Spleen (tissue), 11 donors: ENCODE measurements around the gene TAF4. TPM values are rescaled to one million over a fixed set of nuclear protein-coding genes. Genes with fewer than 3 reads are reported as not detected.

ENCODE experiments used
- DNase-seq: peaks from one replicate; pipeline ENCODE4 v3.0.0-alpha.2; 2020
- H3K27ac ChIP-seq, 8 donors: fragments of 200-600 bp; sonication (generic) in 7 of 8; 1 replicate in 4 of 8; 2 replicates in 4 of 8; pipeline versions ENCODE4 v1.5.0 to v1.8.0; 2016 to 2021; ENCODE audit warnings: inconsistent platforms in 4 of 8, mild to moderate bottlenecking in 4 of 8, moderate library complexity in 1 of 8
- H3K27me3 ChIP-seq, 7 donors: fragments of 200-600 bp; sonication (generic) in 6 of 7; replicated peaks in 1 of 7; 1 replicate in 4 of 7; 2 replicates in 3 of 7; pipeline versions ENCODE4 v1.5.0 to v1.8.0; 2016 to 2021; ENCODE audit warnings: inconsistent platforms in 3 of 7, mild to moderate bottlenecking in 1 of 7
- H3K36me3 ChIP-seq, 6 donors: fragments of 200-600 bp; sonication (generic) in 5 of 6; 1 replicate in 4 of 6; 2 replicates in 2 of 6; pipeline versions ENCODE4 v1.5.0 to v1.8.0; 2016 to 2021; ENCODE audit warnings: inconsistent platforms in 2 of 6
- H3K4me1 ChIP-seq, 6 donors: fragments of 200-600 bp; sonication (generic) in 5 of 6; 1 replicate in 3 of 6; 2 replicates in 3 of 6; pipeline versions ENCODE4 v1.5.0 to v1.8.0; 2016 to 2021; ENCODE audit warnings: inconsistent platforms in 3 of 6
- H3K4me3 ChIP-seq, 8 donors: fragments of 200-600 bp; sonication (generic) in 7 of 8; 1 replicate in 4 of 8; 2 replicates in 4 of 8; pipeline versions ENCODE4 v1.5.0 to v1.8.0; 2016 to 2021; ENCODE audit warnings: inconsistent platforms in 4 of 8, mild to moderate bottlenecking in 4 of 8, moderate library complexity in 2 of 8
- H3K9me3 ChIP-seq, 8 donors: fragments of 200-600 bp; sonication (generic) in 7 of 8; 1 replicate in 4 of 8; 2 replicates in 4 of 8; pipeline versions ENCODE4 v1.5.0 to v1.8.0; 2016 to 2021; ENCODE audit warnings: inconsistent platforms in 4 of 8
- CTCF ChIP-seq, 11 experiments: fragments of 200-600 bp in 7 of 11; fragments of 450-650 bp in 4 of 11; sonication (generic) in 4 of 11; IDR thresholded peaks in 8 of 11; conservative IDR thresholded peaks in 3 of 11; 1 replicate in 7 of 11; 2 replicates in 4 of 11; pipeline versions ENCODE4 v1.4.0 to v1.8.0; 2016 to 2021; ENCODE audit warnings: antibody characterized with exemption in 11 of 11, inconsistent platforms in 4 of 11, mild to moderate bottlenecking in 1 of 11
- POLR2A ChIP-seq, 3 donors: fragments of 450-650 bp; IDR thresholded peaks; one replicate each; pipeline ENCODE4 v1.5.1; 2017; ENCODE audit warnings: antibody characterized with exemption in 3 of 3, mild to moderate bottlenecking in 1 of 3
- POLR2AphosphoS5 ChIP-seq, 3 donors: sonication (generic); formaldehyde crosslinking; IDR thresholded peaks; one replicate each; pipeline ENCODE4 v1.5.1; 2017; ENCODE audit warnings: antibody characterized with exemption in 3 of 3
- WGBS, 5 donors: extraction: QIAGEN DNeasy Blood & Tissue Kit in 3 of 5; methylation state at CpG; one replicate each; pipeline versions ENCODE4 v1.1.5 to v1.1.7; 2013 to 2018; 5-methylcytosine and 5-hydroxymethylcytosine counted together
- intact Hi-C: fragments of 100-400 bp; cut with DNase I; formaldehyde crosslinking; loops from one replicate; pipeline ENCODE4 v1.15.0; 2023; ENCODE audit warnings: low total_unique reads
- polyA plus RNA-seq, 3 donors: library from polyadenylated mRNA; stranded (reverse); fragments of 200-250 nt; gene quantifications; one replicate each; pipeline ENCODE4 v1.2.1, GENCODE V29; 2013
- total RNA-seq, 7 donors: library from RNA; depleted of rRNA in 3 of 7; stranded (reverse); fragments of >200 nt in 3 of 7; fragmentation: NEBNext Ultra II Directional in 4 of 7; extraction: Animal tissue kit (Norgen Biotek cat#: 25700) in 4 of 7; gene quantifications; one replicate each; pipeline versions ENCODE4 v1.1.0 to v1.2.1, GENCODE V29; 2016 to 2021
- donor health status: healthy with polysubstance abuse.
- donor health status: DM: no; HTN: no; CAD: no; lungs with moderate emphysema.
- donor health status: DM: no; HTN: no; CAD: no.
- donor health status: Bipolar disorder and iron deficiency.
- donor health status: healthy.
- donor health status: DM: no; HTN: no; CAD: no.
- donor health status: DM: yes; HTN: yes; CAD: no.

The TAF4 gene
- total and polyA plus RNA-seq, 10 donors, result 4.3 to 28.3 (median 16.5) TPM

- no peak overlapping the region for H3K4me3 ChIP-seq
- peaks cover 0 to 85% (median 40%) of the 10 kb centered on the region in 6 donors for H3K36me3 ChIP-seq
- intact Hi-C loops, result no loop called here
- no peak overlapping the region for H3K27ac ChIP-seq
- WGBS, 5 donors, result 91 to 99% (median 97%) methylated on average over 14 to 45 of the region's 45 CpGs
- peaks cover 0 to 15% (median 10%) of the 10 kb centered on the region in 6 donors for H3K4me1 ChIP-seq
- H3K27me3 ChIP-seq, result no peaks in the 10 kb centered on the region
- TF ChIP-seq POLR2AphosphoS5 (IDR thresholded peaks at IDR 0.05), result no peak
- no peak for TF ChIP-seq CTCF (IDR thresholded peaks at IDR 0.05 in 8 of 11, conservative IDR thresholded peaks at IDR 0.05 in 3 of 11)
- peaks cover 0 to 4% (median 0%) of the 10 kb centered on the region in 8 donors for H3K9me3 ChIP-seq
- peak; percentile 66 for DNase-seq
These were observed 88.8 kb downstream of the TAF4 start for GRCh38 chr20:61976644-61977418.

- no peak overlapping the region for H3K4me3 ChIP-seq
- no peak overlapping the region for H3K27ac ChIP-seq
- no peak for DNase-seq
- 94 to 96% (median 94%) methylated on average over 7 to 9 of the region's 9 CpGs for WGBS, 5 donors
- intact Hi-C loops, result no loop called here
- H3K27me3 ChIP-seq, result no peaks in the 10 kb centered on the region
- H3K36me3 ChIP-seq, result peaks cover 0 to 89% (median 42%) of the 10 kb centered on the region in 6 donors
- H3K4me1 ChIP-seq, result peaks cover 0 to 12% (median 8%) of the 10 kb centered on the region in 6 donors
- TF ChIP-seq CTCF (IDR thresholded peaks at IDR 0.05 in 8 of 11, conservative IDR thresholded peaks at IDR 0.05 in 3 of 11) (no peak), POLR2A (IDR thresholded peaks at IDR 0.05) (no peak), POLR2AphosphoS5 (IDR thresholded peaks at IDR 0.05) (no peak)
- H3K9me3 ChIP-seq, result peaks cover 0 to 4% (median 0%) of the 10 kb centered on the region in 8 donors
These were observed 89.4 kb downstream of the TAF4 start for GRCh38 chr20:61976263-61976643.

GRCh38 chr20:61975407-61976129 lies 90.1 kb downstream of the TAF4 start:
- peaks cover 0 to 86% (median 42%) of the 10 kb centered on the region in 6 donors for H3K36me3 ChIP-seq
- peaks cover 0 to 5% (median under 1%) of the 10 kb centered on the region in 6 donors for H3K4me1 ChIP-seq
- no peaks in the 10 kb centered on the region for H3K27me3 ChIP-seq
- no peak overlapping the region for H3K27ac ChIP-seq
- intact Hi-C loops, result no loop called here
- no peak for DNase-seq
- H3K4me3 ChIP-seq, result no peak overlapping the region
- TF ChIP-seq CTCF (IDR thresholded peaks at IDR 0.05 in 8 of 11, conservative IDR thresholded peaks at IDR 0.05 in 3 of 11), result no peak
- no peak for TF ChIP-seq POLR2A (IDR thresholded peaks at IDR 0.05)
- no peak for TF ChIP-seq POLR2AphosphoS5 (IDR thresholded peaks at IDR 0.05)
- H3K9me3 ChIP-seq, result peaks cover 0 to 4% (median 0%) of the 10 kb centered on the region in 8 donors
- 88 to 94% (median 91%) methylated on average over 11 of the region's 11 CpGs for WGBS, 5 donors

GRCh38 chr20:61974357-61974665 lies 91.4 kb downstream of the TAF4 start:
- TF ChIP-seq CTCF (IDR thresholded peaks at IDR 0.05 in 8 of 11, conservative IDR thresholded peaks at IDR 0.05 in 3 of 11) (no peak), POLR2A (IDR thresholded peaks at IDR 0.05) (no peak), POLR2AphosphoS5 (IDR thresholded peaks at IDR 0.05) (no peak)
- WGBS, 5 donors, result 92 to 98% (median 97%) methylated on average over 14 of the region's 14 CpGs

More at GRCh38 chr20:61974357-61974665, 91.4 kb downstream of the TAF4 start:
- H3K27ac ChIP-seq, result no peak overlapping the region
- H3K36me3 ChIP-seq, result peaks cover 0 to 74% (median 40%) of the 10 kb centered on the region in 6 donors
- no peak overlapping the region for H3K4me3 ChIP-seq
- no peak for DNase-seq
- no peaks in the 10 kb centered on the region for H3K4me1 ChIP-seq
- intact Hi-C loops, result no loop called here
- no peaks in the 10 kb centered on the region for H3K27me3 ChIP-seq
- H3K9me3 ChIP-seq, result peaks cover 0 to 4% (median 0%) of the 10 kb centered on the region in 8 donors
